NCI-H2171 treated with DMSO at 0.1 percent for 48 hours (cell line): ENCODE measurements around the gene MAP3K7CL.

Source experiments
- DNase-seq: peaks from one replicate; lab custom pipeline; 2025; lab: John Stamatoyannopoulos, UW

Gene MAP3K7CL

GRCh38 chr21:29168891-29169315 lies 38.5 kb downstream of the MAP3K7CL start:
- DNase-seq: no peak

GRCh38 chr21:29170944-29171343 lies 40.5 kb downstream of the MAP3K7CL start:
- no peak for DNase-seq

DNA sequence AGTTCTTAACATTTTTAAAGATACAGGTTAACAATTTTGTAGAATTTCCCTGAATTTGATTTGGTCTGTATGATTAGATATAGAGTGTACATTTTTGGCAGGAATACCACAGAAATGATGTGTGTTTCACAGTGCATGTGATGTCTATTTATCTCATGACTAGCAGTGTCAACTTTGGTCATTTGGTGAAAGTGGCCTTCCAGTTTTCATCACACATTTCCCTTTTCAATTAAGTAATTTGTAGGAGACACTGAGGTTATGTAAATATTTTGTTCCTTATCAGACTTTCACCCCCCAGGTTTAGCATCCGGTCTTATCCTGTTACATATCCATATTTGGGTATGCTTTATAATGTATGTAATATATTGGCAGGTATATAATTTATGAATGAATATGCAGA lies 41.8 kb downstream of the MAP3K7CL start:
- DNase-seq: no peak

DNA sequence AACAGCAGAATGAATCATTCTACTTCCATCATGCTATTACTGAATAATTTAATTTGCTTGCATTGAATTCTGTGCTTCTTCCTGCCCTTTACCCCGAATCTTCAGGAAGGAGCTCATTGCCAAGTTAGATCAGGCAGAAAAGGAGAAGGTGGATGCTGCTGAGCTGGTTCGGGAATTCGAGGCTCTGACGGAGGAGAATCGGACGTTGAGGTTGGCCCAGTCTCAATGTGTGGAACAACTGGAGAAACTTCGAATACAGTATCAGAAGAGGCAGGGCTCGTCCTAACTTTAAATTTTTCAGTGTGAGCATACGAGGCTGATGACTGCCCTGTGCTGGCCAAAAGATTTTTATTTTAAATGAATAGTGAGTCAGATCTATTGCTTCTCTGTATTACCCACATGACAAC lies 44.2 kb downstream of the MAP3K7CL start:
- DNase-seq: no peak

GRCh38 chr21:29175408-29176134 lies 45.1 kb downstream of the MAP3K7CL start:
- no peak for DNase-seq

GRCh38 chr21:29176471-29177120 lies 46.2 kb downstream of the MAP3K7CL start:
- DNase-seq: no peak

DNA sequence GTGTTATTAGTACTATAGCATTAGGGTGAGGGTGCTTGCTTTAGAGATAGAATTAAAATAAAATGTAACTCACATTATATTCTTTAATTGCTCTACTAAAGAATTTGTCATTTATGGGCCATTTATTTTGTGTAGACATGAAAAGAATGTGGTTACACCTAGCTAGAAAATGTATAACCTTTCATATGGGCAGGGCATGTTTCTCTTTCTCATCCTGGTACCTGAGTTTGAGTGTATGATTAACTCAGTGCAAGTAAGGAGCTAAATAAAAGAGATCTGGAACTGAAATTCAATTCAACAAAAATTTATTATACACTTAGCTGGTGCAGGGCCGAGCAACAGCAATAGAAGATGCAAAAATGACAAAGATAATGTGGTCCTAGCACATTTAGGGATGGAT lies 47.4 kb downstream of the MAP3K7CL start:
- DNase-seq: no peak

- no peak for DNase-seq
Observed at GRCh38 chr21:29178926-29179325, 48.5 kb downstream of the MAP3K7CL start.

GRCh38 chr21:29179503-29179902 lies 49.1 kb downstream of the MAP3K7CL start:
- DNase-seq: no peak

DNA sequence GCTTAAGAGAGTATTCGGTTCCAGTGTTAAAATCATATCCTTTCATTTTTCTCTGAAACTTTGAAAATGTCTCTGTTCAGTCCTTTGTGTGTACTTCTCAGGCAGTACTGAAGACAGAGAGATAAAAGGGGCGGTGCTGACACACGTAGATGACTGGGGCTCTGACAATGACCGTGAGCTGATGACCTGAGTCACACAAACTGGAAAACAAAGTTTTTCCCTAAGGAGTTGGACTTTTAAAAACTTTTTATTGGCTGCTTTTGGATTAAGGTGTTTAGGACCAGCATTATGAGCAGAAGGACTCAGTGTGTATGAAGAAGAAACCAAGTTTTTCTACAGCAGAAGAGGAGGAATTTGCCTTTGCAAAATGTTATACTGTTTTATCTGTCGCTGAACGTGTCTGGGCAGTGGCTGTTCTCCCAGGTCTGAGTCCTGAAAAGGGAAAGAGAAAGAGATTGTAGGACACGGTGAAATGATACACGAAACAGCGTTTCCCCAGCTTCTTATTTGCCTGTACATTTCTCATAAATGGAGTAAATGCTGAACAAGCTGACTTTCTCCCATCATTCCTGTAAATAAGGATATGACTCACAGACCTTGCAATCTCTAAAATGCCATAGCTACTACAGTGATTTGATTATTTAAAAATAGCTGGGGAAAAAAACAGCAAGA lies 51.5 kb downstream of the MAP3K7CL start:
- DNase-seq: no peak

DNA sequence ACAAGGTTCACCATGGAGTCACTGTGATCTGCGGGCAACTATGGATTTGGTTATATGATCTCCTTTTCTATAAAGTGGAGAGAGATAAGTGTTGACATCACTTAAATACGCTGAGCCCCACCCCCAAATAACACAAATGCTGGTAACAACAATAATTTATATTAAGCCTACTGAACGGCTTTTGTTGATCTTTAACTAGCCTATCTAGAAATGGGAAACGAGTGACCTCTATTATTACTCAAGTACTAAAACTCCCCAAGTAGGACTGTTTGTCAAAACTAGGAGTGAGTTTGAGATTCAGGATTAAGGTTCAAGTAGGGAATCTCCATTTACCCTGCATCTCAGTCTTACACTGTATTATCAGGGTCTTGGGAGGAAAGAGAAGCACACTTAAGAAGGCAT lies 52.2 kb downstream of the MAP3K7CL start:
- no peak for DNase-seq

DNA sequence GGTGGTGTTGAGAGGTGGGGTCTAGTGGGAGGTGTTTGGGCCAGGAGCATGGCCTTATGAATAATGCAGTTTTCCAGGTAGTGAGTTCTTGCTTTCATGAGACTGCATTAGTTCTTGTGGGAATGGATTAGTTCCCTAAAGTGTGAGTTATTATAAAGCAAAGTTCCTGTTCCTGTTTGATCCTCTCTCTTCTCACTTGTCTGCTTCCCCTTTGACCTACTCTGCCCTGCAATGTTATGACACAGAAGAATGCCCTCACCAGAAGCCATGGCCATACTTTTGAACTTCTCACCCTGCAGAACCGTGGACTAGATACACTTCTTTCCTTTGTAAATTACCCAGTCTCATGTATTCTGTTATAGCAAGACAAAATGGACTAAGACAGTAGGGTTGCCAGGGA lies 53.6 kb downstream of the MAP3K7CL start:
- DNase-seq: no peak

DNA sequence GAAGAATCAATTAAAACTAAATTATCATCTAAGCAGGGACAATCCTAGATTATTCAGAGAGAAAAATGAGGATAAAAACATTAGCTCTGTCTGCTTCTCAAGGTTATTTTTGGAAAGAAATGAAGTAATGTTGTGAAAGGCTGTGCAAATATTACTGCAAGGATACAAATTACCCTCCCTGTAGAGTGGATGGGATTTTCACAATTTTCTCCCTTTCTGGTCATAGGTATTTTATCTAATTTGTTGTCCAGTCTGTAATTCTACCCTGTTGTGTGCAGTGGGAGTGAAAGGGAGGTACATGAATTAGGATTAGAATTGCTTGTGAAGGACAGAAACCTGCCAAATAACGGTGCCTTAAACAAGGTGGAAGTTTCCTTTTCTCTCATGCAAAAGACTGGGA lies 54.7 kb downstream of the MAP3K7CL start:
- no peak for DNase-seq

GRCh38 chr21:29185633-29186032 lies 55.2 kb downstream of the MAP3K7CL start:
- no peak for DNase-seq

- DNase-seq: no peak
Observed at GRCh38 chr21:29186246-29186645, 55.8 kb downstream of the MAP3K7CL start.

DNA sequence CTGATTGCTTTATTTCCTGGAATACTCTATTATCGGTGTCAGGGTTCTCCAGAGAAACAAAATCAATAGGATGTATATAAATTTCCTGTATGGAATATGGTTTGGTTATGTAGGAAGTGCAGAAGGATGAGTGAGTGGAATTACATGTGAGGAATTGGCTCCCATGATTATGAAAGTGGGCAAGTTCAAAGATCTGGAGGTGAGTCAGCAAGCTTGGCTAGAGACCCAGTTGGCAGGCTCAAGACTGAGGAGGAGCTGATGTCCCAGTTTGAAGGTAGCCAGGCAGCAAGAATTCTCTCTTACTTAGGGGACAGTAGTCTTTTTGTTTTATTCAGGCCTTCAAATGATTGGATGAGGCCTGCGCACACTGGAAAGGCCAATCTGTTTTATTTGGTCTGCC lies 57.5 kb downstream of the MAP3K7CL start:
- no peak for DNase-seq

DNA sequence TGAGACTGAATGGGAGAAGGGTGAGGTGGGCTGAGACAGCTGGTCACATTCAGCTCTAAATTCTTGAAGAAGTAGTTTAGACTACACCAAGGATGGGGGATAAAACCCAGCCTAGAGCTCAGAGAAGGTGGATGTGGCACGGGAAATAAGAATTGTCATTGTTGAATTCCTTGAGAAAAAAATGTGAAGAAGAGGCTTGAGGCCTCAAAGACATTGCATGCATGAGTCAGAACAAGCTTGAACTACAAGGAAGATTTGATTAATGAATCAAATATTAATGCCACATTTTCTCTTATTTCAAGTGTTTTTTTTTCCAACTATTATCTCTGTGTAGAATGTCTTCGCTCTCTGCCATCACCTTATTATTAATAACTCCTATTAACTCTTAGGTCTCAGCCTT lies 58.9 kb downstream of the MAP3K7CL start:
- no peak for DNase-seq

GRCh38 chr21:29190923-29191331 lies 60.5 kb downstream of the MAP3K7CL start:
- no peak for DNase-seq

DNA sequence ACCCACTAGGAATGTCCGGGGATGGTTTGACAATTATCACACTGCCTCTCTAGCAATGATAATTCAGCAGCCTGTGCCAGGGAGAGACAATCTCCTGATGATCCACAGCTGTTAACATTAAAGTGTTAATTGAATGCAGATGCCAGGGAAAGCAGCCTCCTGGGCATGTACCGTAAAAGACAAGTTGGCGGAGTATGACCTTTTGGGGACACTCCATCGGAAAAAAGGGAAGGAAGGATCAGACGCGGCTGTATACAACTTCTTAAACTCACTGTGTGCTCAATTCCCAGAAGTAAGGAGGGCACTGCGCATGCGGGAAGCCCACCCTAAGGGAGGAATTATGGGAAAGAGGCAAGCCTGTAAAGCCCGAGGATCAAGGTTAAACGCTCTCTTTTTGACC lies 62.6 kb downstream of the MAP3K7CL start:
- no peak for DNase-seq

- DNase-seq: no peak
Observed at GRCh38 chr21:29193901-29194300, 63.5 kb downstream of the MAP3K7CL start.

DNA sequence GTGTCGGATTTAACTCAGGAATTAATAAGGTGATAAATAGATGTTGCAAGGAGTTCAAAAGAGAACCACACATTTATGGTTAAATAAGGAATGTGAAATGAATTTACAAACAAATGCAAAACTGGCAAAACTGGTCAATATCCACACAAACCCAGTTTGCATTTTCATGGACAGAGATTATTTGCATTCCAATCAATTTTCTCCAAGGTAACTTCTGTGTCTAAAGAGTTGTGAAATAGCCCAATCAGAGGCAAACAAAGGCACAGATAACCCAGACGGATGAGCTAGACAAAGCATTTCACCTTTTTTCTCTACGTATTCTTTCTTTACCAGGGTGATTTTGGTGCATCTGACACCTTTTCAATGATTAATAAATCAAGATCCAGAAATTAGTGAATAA lies 63.9 kb downstream of the MAP3K7CL start:
- DNase-seq: no peak

DNA sequence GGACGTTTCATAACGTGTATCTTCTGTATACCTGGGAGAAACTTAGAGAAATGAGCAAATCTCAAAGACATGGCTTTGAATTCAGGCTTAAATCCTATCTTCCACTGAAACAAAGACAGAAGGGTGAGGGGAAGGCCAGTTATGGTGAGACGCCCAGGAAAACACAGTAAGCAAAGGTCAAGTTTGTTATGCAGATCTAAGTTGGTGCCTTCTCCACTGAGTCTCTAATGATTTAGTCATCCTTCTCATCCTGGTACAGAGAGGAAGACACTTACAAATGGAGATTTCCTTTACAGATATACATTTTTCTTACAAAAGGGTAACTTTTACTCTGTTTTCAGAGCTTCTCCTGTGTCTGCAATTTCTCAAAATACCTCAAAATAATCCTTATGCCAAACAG lies 64.4 kb downstream of the MAP3K7CL start:
- DNase-seq: no peak

DNA sequence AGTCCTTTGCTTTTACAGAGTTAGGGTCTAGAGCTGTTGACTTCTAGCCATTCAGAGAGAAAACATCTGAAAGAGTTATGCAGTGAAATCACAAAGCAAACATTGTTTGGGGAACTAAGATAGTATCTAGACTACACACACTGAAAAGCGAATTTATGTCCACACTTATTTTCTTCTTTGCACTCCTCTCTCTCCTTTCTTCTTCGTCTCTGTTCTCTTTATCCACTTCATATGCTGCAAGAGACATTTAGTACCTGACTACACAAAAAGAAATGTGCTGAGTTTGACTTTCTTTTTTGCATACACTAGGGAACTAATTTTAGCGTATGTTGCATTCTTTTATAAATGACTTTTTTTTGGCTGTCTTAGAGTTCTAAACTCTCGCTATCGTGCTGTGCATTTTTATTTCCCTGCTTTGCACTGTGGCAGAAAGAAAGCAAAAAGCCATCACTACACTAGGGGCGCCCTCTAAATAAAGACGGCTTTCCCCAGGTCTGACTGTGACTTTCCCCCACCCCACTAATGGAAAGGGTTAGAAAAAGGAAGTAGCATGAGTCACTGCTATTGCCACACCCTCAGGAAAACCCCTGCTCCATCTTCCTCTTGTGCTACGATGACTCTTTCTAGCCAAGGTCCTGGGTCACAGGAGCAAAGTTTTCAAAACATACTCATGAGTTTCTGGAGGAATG lies 65.7 kb downstream of the MAP3K7CL start:
- DNase-seq: no peak
